Bronchial epithelial cell (primary cell): ENCODE measurements around the gene B4GALNT4. TPM values are rescaled to one million over a fixed set of nuclear protein-coding genes. Genes with fewer than 3 reads are reported as not detected.
A peak's percentile ranks its signal among the peaks of the same experiment; 100 is the strongest.

Experiments
- DNase-seq: peaks from one replicate; pipeline ENCODE4 v3.0.0-alpha.2; 2010; ENCODE audit warnings: low read depth
- FAIRE-seq: peaks from 2 replicates; lab custom pipeline; 2011; peaks lifted over from hg19 to GRCh38; lab: Jason Lieb, UNC
- H3K27me3 ChIP-seq: 2 replicates; pipeline ENCODE4 v1.5.1; 2011; ENCODE audit warnings: low read length; ENCODE audit not compliant: control insufficient read depth, insufficient read depth
- H3K36me3 ChIP-seq: 2 replicates; pipeline ENCODE4 v1.5.1; 2011; ENCODE audit warnings: low read length; ENCODE audit not compliant: control insufficient read depth, insufficient read depth
- H3K4me3 ChIP-seq: 2 replicates; pipeline ENCODE4 v1.5.1; 2011; ENCODE audit warnings: mild to moderate bottlenecking, low read depth, low read length, control low read depth
- total RNA-seq: library from RNA; depleted of rRNA; stranded (reverse); fragments of >200 nt; gene quantifications from 2 replicates; pipeline ENCODE4 v1.2.1, GENCODE V29; 2014
- TF ChIP-seq, protein P1 (sequence below): IDR thresholded peaks from 2 replicates; pipeline ENCODE4 v1.5.1; 2011; ENCODE audit warnings: mild to moderate bottlenecking, moderate library complexity, low read length, control low read depth, inconsistent platforms; ENCODE audit not compliant: insufficient read depth, severe bottlenecking

Gene B4GALNT4
- total RNA-seq, 1 donor from 2014 or later: 10.8 TPM

DNA sequence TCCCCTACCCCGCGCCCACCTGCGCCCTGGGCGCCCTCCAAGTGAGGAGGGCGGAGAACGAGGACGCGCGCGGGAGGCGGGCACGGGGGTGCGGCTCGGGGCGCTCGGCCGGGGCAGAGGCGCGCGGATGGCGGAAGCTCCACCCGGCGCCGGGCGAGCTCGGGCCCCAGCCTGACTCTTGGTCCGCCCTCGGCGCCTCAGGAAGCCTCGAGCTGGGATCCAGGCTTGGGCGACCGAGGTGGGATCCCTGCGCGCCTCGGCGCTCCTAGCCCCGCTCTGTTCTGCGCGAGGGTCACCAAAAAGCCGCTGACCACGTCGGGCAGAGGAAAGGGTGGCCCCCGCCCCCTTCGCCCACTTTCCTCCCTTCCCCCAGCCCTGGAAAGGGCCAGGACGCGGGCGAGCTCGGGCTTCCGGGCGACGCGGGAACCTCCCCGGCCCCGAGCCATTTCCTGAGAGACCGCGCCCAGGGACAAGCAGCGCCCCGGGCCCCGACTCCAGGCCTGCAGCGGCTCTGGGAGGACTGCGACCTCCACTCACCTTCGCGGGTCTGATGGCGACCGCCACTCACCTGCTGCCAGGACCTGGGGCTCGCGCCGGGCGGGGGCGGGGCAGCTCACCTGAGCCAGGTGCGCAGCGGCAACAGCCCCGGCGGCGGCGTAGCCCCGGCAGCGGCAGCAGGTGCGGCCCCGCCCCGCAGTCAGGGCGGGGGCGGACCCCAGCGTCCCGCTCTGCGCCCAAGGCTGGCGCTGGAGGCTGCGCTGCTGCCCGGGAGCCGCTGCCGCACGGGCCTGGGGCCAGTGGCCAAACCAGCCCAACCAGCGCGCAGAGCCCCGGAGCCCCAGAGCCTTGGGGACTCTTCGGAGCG is 47.7 kb downstream of the B4GALNT4 start:
- Histone ChIP-seq H3K4me3 (peak overlapping the region; percentile 61), H3K36me3 (no peaks in the 10 kb centered on the region), H3K27me3 (no peaks in the 10 kb centered on the region)
- no peak for DNase-seq
- TF ChIP-seq, protein P1, sequence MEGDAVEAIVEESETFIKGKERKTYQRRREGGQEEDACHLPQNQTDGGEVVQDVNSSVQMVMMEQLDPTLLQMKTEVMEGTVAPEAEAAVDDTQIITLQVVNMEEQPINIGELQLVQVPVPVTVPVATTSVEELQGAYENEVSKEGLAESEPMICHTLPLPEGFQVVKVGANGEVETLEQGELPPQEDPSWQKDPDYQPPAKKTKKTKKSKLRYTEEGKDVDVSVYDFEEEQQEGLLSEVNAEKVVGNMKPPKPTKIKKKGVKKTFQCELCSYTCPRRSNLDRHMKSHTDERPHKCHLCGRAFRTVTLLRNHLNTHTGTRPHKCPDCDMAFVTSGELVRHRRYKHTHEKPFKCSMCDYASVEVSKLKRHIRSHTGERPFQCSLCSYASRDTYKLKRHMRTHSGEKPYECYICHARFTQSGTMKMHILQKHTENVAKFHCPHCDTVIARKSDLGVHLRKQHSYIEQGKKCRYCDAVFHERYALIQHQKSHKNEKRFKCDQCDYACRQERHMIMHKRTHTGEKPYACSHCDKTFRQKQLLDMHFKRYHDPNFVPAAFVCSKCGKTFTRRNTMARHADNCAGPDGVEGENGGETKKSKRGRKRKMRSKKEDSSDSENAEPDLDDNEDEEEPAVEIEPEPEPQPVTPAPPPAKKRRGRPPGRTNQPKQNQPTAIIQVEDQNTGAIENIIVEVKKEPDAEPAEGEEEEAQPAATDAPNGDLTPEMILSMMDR: no peak
- FAIRE-seq: no peak

DNA sequence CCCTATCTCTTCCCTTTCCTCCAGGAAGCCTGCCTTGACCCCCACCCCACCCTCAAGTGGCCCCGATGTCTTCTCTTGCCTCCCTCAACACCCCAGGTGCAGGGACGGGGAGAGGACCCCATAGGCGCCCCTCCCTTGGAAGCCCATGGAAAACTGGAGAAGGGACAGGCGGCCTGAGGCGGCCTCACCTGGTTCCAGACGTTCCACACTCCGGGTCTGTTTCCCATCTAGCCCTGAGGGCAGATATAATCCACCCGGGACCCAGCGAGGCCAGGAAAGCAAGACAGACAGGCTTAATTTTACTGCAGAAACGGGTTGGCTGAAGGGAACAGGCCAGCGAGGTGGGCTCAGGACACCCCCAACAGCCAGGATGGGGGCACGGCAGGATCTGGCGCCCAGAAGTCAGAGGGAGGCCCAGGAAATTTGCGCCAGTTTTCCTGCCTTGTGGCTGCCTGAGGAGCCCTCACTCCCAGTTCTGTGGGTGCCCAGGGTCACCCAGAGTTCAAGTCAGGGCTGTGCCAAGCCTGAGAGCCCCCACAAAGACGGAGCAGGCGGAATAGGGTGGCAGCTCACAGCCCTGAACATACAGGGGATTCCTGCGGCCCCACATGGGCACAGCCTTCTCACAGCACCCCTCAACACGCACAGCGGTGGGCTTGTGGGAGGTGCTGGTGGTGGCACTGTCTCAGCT is 48.5 kb downstream of the B4GALNT4 start:
- DNase-seq (no peak), FAIRE-seq (no peak)
- H3K4me3 ChIP-seq: peak overlapping the region; percentile 61
- H3K36me3 ChIP-seq: no peaks in the 10 kb centered on the region
- no peaks in the 10 kb centered on the region for H3K27me3 ChIP-seq
- TF ChIP-seq, protein P1: no peak

DNA sequence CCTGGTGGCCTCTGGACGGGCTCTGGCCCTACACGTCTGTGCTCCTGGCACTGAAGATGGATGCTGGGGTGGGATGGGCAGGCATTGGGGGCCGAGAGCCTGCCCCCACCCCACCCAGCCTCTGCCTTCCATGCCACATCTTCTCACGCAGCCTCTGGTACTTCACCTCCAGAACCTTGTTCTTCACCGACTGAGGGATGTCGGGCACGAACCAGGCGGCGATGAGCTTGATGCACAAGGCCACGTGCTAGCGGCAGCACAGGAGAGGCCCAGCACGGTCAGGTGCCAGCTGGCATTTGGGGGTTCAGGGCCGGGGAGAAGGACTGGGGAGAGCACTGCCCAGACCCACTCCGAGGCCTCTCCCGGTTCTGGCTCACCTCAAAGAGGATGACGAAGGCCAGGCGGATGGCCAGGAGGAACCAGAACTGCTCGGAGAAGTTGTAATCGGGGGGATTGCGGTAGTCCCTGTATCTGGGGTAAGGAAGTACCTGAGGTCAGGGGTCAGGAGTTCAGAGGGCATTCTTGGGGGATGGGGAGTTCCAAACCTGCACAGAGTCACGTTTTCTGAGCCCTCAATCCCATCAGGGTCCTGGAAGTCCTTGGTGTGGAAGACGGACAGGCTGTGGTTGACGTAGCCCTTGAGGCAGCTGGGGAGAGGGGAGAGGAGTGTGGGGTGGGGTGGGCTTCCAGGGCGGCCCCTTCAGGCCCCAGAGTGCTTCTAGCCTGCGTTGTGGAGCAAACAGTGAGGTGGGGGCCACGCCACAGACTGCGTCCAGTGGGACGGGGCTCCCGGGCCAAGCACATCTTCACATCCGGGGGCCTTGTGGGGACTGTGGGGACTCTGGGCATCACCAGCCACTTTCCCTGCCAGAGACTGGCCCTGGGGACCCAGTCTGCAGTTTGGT is 49.3 kb downstream of the B4GALNT4 start:
- TF ChIP-seq, protein P1: no peak
- H3K27me3 ChIP-seq: no peaks in the 10 kb centered on the region

DNA sequence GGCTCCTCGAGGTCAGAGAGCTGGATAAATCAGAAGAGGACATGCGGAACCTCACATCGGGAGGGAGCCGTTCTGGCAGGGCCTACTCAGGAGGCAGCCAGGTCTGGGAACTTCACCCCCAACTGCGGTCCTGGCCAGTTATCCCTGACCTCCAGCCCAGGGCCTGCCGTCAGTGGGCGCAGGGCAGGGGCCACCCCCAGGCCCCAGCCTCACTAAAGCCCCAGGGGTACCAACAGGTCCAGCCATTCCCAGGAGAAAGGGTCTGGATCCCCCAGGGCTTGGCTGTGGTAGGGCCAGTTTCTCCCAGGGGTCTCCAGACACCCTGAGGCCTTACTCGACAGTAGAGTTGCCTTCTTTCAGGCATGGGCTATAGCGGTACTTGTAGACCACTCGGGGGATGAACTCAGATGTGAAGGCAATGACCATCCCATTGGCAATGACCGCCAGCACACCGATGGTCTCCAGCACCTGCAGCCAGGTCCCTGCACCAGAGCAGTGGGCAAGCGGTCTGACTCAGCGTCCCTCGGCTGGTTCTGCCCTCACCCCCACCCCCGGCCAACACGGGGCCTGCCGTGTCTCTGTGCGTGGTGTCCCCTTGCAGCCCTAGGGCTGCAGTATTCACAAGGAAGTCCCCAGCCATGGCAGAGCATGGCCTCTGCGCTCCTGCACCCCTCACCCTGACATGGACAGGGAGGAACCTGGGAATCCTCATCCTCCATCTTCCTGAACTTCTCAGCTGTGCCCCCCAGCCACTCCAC is 50.1 kb downstream of the B4GALNT4 start:
- no peak for FAIRE-seq
- TF ChIP-seq, protein P1: no peak
- no peaks in the 10 kb centered on the region for H3K36me3 ChIP-seq

More for the DNA sequence above, 49.3 kb downstream of the B4GALNT4 start:
- DNase-seq: no peak
- no peaks in the 10 kb centered on the region for H3K36me3 ChIP-seq
- no peak overlapping the region for H3K4me3 ChIP-seq
- no peak for FAIRE-seq

More for the DNA sequence above, 50.1 kb downstream of the B4GALNT4 start:
- no peak for DNase-seq
- Histone ChIP-seq H3K4me3 (no peak overlapping the region), H3K27me3 (no peaks in the 10 kb centered on the region)
